Measurements from ENCODE around the gene FOXF1. TPM values are rescaled to one million over a fixed set of nuclear protein-coding genes. Genes with fewer than 3 reads are reported as not detected.

The FOXF1 gene
- polyA plus RNA-seq, 6 donors from 2014 or later, result not detected

- H3K27me3 Mint-ChIP-seq, result peaks cover 63 to 82% (median 73%) of the 10 kb centered on the region in 3 donors
- peak; percentile 43 to 45 for ATAC-seq (ENCODE audit: low read depth in 2 of 2)
Observed at GRCh38 chr16:86508947-86509758, 1.2 kb upstream of the FOXF1 start.

GRCh38 chr16:86509759-86510464 lies 415 bp upstream of the FOXF1 start:
- no peak for DNase-seq
- Mint-ChIP-seq H3K27ac (no peak overlapping the region), H3K4me1 (peaks cover 39 to 43% (median 41%) of the 10 kb centered on the region in 3 donors), H3K9me3 (peaks cover 0 to 4% (median 0%) of the 10 kb centered on the region in 7 donors), H3K27me3 (peaks cover 63 to 82% (median 72%) of the 10 kb centered on the region in 3 donors), H3K36me3 (peaks cover 0 to 17% of the 10 kb centered on the region in 2 donors), H3K4me3 (peak overlapping the region; percentile 83 to 93 (median 92))
- ATAC-seq (ENCODE audit: low read depth in 2 of 2), result peak; percentile 48 to 54

More at GRCh38 chr16:86508947-86509758, 1.2 kb upstream of the FOXF1 start:
- H3K4me3 Mint-ChIP-seq, result peak overlapping the region; percentile 83 to 93 (median 92)
- peaks cover 0 to 17% of the 10 kb centered on the region in 2 donors for H3K36me3 Mint-ChIP-seq
- peaks cover 42 to 49% (median 42%) of the 10 kb centered on the region in 3 donors for H3K4me1 Mint-ChIP-seq
- peak overlapping the region in 4 of 6 donors; percentile 59 to 94 (median 80) for H3K27ac Mint-ChIP-seq
- H3K9me3 Mint-ChIP-seq, result peaks cover 0 to 4% (median 0%) of the 10 kb centered on the region in 7 donors
- no peak for DNase-seq

GRCh38 chr16:86511317-86512161 lies 1.2 kb downstream of the FOXF1 start:
- Mint-ChIP-seq H3K4me1 (peaks cover 27 to 32% (median 31%) of the 10 kb centered on the region in 3 donors), H3K4me3 (peak overlapping the region; percentile 59 to 84 (median 68)), H3K9me3 (peaks cover 0 to 4% (median 0%) of the 10 kb centered on the region in 7 donors), H3K27ac (peak overlapping the region in 1 of 6 donors; percentile 54), H3K27me3 (peaks cover 57 to 80% (median 64%) of the 10 kb centered on the region in 3 donors), H3K36me3 (peaks cover 0 to 11% of the 10 kb centered on the region in 2 donors)
- DNase-seq, result no peak
- no peak for ATAC-seq (ENCODE audit: low read depth in 2 of 2)

- DNase-seq (no peak), ATAC-seq (ENCODE audit: low read depth in 2 of 2) (no peak)
- Mint-ChIP-seq H3K4me1 (peaks cover 23 to 30% (median 27%) of the 10 kb centered on the region in 3 donors), H3K27ac (no peak overlapping the region), H3K4me3 (peak overlapping the region in 3 of 8 donors; percentile 40 to 75 (median 65)), H3K27me3 (peaks cover 55 to 80% (median 64%) of the 10 kb centered on the region in 3 donors), H3K36me3 (peaks cover 0 to 7% of the 10 kb centered on the region in 2 donors), H3K9me3 (peaks cover 0 to 4% (median 0%) of the 10 kb centered on the region in 7 donors)
Observed at GRCh38 chr16:86512301-86512859, 2.1 kb downstream of the FOXF1 start.

GRCh38 chr16:86512860-86513470 lies 2.6 kb downstream of the FOXF1 start:
- peaks cover 0 to 7% of the 10 kb centered on the region in 2 donors for H3K36me3 Mint-ChIP-seq
- no peaks in the 10 kb centered on the region for H3K9me3 Mint-ChIP-seq
- no peak for DNase-seq
- peak overlapping the region in 1 of 6 donors; percentile 33 for H3K27ac Mint-ChIP-seq
- H3K4me3 Mint-ChIP-seq, result peak overlapping the region in 5 of 8 donors; percentile 40 to 75 (median 65)
- ATAC-seq (ENCODE audit: low read depth in 2 of 2), result no peak
- peaks cover 18 to 24% (median 21%) of the 10 kb centered on the region in 3 donors for H3K4me1 Mint-ChIP-seq
- peaks cover 54 to 80% (median 64%) of the 10 kb centered on the region in 3 donors for H3K27me3 Mint-ChIP-seq

GRCh38 chr16:86513471-86514277 lies 3.3 kb downstream of the FOXF1 start:
- Mint-ChIP-seq H3K4me1 (peaks cover 17 to 23% (median 20%) of the 10 kb centered on the region in 3 donors), H3K27ac (peak overlapping the region in 4 of 6 donors; percentile 6 to 95 (median 44)), H3K36me3 (peaks cover 0 to 7% of the 10 kb centered on the region in 2 donors), H3K9me3 (no peaks in the 10 kb centered on the region), H3K4me3 (peak overlapping the region in 3 of 8 donors; percentile 19 to 75 (median 47)), H3K27me3 (peaks cover 58 to 85% (median 68%) of the 10 kb centered on the region in 3 donors)
- DNase-seq, result no peak
- no peak for ATAC-seq (ENCODE audit: low read depth in 2 of 2)

- Mint-ChIP-seq H3K36me3 (no peaks in the 10 kb centered on the region), H3K27ac (peak overlapping the region in 5 of 6 donors; percentile 53 to 90 (median 77)), H3K4me1 (peaks cover 16 to 22% (median 21%) of the 10 kb centered on the region in 3 donors), H3K27me3 (peaks cover 57 to 89% (median 71%) of the 10 kb centered on the region in 3 donors), H3K9me3 (no peaks in the 10 kb centered on the region), H3K4me3 (peak overlapping the region in 2 of 8 donors; percentile 7 to 75)
- DNase-seq (no peak), ATAC-seq (ENCODE audit: low read depth in 2 of 2) (no peak)
Observed at GRCh38 chr16:86514481-86515376, 4.4 kb downstream of the FOXF1 start.

- Mint-ChIP-seq H3K9me3 (no peaks in the 10 kb centered on the region), H3K27me3 (peaks cover 62 to 94% (median 74%) of the 10 kb centered on the region in 3 donors), H3K4me3 (peak overlapping the region in 1 of 8 donors; percentile 75), H3K4me1 (peaks cover 22 to 25% (median 23%) of the 10 kb centered on the region in 3 donors), H3K36me3 (no peaks in the 10 kb centered on the region), H3K27ac (peak overlapping the region in 2 of 6 donors; percentile 70 to 90)
- ATAC-seq (ENCODE audit: low read depth in 2 of 2), result no peak
- no peak for DNase-seq
Observed at GRCh38 chr16:86515413-86515776, 5.1 kb downstream of the FOXF1 start.

GRCh38 chr16:86515777-86516622 lies 5.7 kb downstream of the FOXF1 start:
- H3K4me1 Mint-ChIP-seq, result peaks cover 20 to 21% (median 20%) of the 10 kb centered on the region in 3 donors
- H3K36me3 Mint-ChIP-seq, result no peaks in the 10 kb centered on the region
- ATAC-seq (ENCODE audit: low read depth in 2 of 2) (no peak), DNase-seq (no peak)
- peaks cover 65 to 91% (median 76%) of the 10 kb centered on the region in 3 donors for H3K27me3 Mint-ChIP-seq
- H3K4me3 Mint-ChIP-seq, result no peak overlapping the region
- H3K9me3 Mint-ChIP-seq, result no peaks in the 10 kb centered on the region
- peak overlapping the region in 4 of 6 donors; percentile 53 to 97 (median 86) for H3K27ac Mint-ChIP-seq

GRCh38 chr16:86516623-86517003 lies 6.3 kb downstream of the FOXF1 start:
- DNase-seq, result no peak
- H3K4me3 Mint-ChIP-seq, result peak overlapping the region in 1 of 8 donors; percentile 49
- H3K4me1 Mint-ChIP-seq, result peaks cover 17 to 21% (median 17%) of the 10 kb centered on the region in 3 donors
- H3K27ac Mint-ChIP-seq, result peak overlapping the region in 4 of 6 donors; percentile 53 to 97 (median 86)
- no peaks in the 10 kb centered on the region for H3K9me3 Mint-ChIP-seq
- no peaks in the 10 kb centered on the region for H3K36me3 Mint-ChIP-seq
- no peak for ATAC-seq (ENCODE audit: low read depth in 2 of 2)
- H3K27me3 Mint-ChIP-seq, result peaks cover 69 to 93% (median 78%) of the 10 kb centered on the region in 3 donors

Data from naive B cell (primary cell).